ENCODE results near the gene RNFT1.
"Not testable (repeated sequence)": the region's sequence is repeated elsewhere in the genome, so short reads cannot be mapped to it uniquely, and the experiment has no call there.

The RNFT1 gene

GRCh38 chr17:59920637-59921036, 43.9 kb downstream of the RNFT1 start:
- DNase-seq = not testable (repeated sequence)

- no peak for DNase-seq
These were observed 48.1 kb downstream of the RNFT1 start for GRCh38 chr17:59916446-59916845.

DNA sequence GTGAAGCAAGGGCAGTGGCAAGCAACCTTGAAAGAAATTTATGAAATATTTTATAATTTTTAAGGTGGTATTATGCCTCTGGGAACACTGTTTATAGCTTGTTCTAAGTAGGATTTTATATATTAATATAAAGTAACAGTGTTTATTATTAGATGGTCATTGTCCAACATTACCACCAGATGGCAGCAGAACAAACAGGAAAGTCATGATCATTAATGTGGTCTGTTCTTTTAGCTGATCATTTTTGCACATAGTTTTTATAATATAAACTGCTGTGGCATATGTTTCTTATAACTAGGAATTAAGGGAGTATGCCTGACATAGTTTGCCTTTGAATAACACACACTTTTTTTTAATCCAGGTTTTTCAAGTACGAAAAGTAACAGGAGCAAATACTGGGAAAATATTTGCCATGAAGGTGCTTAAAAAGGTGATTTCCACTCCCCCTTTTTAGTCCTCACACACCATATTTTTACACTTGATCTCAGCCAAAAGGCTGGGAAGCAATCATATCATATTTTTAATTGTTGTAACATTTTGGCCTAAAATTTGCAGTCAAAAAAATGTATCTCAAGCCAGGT, 50.2 kb downstream of the RNFT1 start:
- DNase-seq = no peak

DNA sequence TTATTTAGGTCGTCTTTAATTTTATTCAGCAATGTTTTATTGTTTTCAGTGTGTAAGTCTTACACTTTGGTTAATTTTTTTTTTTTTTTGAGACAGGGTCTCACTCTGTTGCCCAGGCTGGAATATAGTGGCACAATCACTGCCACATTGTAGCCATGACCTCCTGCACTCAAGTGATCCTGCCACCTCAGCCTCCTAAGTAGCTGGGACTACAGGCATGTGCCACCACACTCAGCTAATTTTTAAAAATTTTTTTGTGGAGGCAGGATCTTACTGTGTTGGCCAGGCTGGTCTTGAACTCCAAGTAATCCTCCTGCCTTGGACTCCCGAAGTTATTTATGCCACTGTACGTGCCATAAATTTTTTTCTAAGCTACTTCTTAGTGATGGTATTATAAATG, 57.1 kb downstream of the RNFT1 start:
- no peak for DNase-seq

DNA sequence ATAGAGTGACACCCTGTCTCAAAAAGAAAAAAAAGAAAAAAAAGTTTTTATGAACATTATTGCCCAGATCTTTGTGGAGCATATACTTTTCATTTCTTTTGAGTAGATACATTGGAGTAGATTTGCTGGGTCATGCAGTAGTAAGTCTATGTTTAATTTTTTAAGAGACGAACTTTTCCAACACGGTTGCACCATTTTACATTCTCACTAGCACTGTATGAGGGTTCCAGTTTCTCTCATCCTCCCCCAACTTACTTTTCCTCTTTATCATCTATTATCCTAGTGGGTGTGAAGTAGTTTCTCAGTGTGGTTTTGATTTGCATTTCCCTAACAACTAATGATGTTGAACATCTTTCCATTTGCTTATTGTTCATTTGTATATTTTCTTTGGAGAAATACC, 61.1 kb downstream of the RNFT1 start:
- DNase-seq = no peak
